H9 (cell line): ENCODE results near the gene ZNF578. TPM values are rescaled to one million over a fixed set of nuclear protein-coding genes. Genes with fewer than 3 reads are reported as not detected.

Source experiments
- DNase-seq: peaks from one replicate; pipeline ENCODE4 v3.0.0-alpha.2; 2017
- H2AFZ ChIP-seq: one replicate; pipeline ENCODE4 v1.6.1; 2013; ENCODE audit warnings: mild to moderate bottlenecking, low read length, control low read depth, moderate library complexity
- H2AK5ac ChIP-seq: 2 replicates; pipeline ENCODE4 v1.6.1; 2013; ENCODE audit warnings: low read length, control low read depth, mixed read lengths; ENCODE audit not compliant: insufficient read length
- H2BK120ac ChIP-seq: one replicate; pipeline ENCODE4 v1.6.1; 2013; ENCODE audit warnings: low read depth, mild to moderate bottlenecking, low read length, control low read depth, inconsistent platforms; ENCODE audit not compliant: poor library complexity, severe bottlenecking
- H2BK12ac ChIP-seq: 2 replicates; pipeline ENCODE4 v1.6.1; 2013; ENCODE audit warnings: low read length, control low read depth, mixed read lengths, low read depth; ENCODE audit not compliant: insufficient read length
- H2BK15ac ChIP-seq: 2 replicates; pipeline ENCODE4 v1.6.1; 2013; ENCODE audit warnings: low read depth, low read length, control low read depth
- H2BK20ac ChIP-seq: one replicate; pipeline ENCODE4 v1.6.1; 2013; ENCODE audit warnings: low read depth, mild to moderate bottlenecking, low read length, control low read depth, inconsistent platforms; ENCODE audit not compliant: poor library complexity, severe bottlenecking
- H2BK5ac ChIP-seq: 2 replicates; pipeline ENCODE4 v1.6.1; 2013; ENCODE audit warnings: low read length, control low read depth, mixed read lengths; ENCODE audit not compliant: insufficient read length
- H3K14ac ChIP-seq: 2 replicates; pipeline ENCODE4 v1.6.1; 2013; ENCODE audit warnings: low read length, control low read depth; ENCODE audit not compliant: insufficient read depth
- H3K18ac ChIP-seq: 2 replicates; pipeline ENCODE4 v1.6.1; 2013; ENCODE audit warnings: low read depth, mild to moderate bottlenecking, mixed read lengths, low read length, control low read depth; ENCODE audit not compliant: insufficient read length
- H3K23ac ChIP-seq: 2 replicates; pipeline ENCODE4 v1.6.1; 2013; ENCODE audit warnings: low read length, control low read depth, mixed read lengths, low read depth; ENCODE audit not compliant: insufficient read length
- H3K23me2 ChIP-seq: 2 replicates; pipeline ENCODE4 v1.6.1; 2013; ENCODE audit warnings: low read depth, mild to moderate bottlenecking, mixed read lengths, low read length, control low read depth; ENCODE audit not compliant: insufficient read length, poor library complexity, severe bottlenecking
- H3K27ac ChIP-seq: 2 replicates; pipeline ENCODE4 v1.5.1; 2013; ENCODE audit warnings: low read length, control low read depth, mixed read lengths, low read depth; ENCODE audit not compliant: insufficient read length
- H3K27me3 ChIP-seq: 2 replicates; pipeline ENCODE4 v1.6.1; 2013; ENCODE audit warnings: low read length, control low read depth, inconsistent platforms; ENCODE audit not compliant: insufficient read depth
- H3K4ac ChIP-seq: 2 replicates; pipeline ENCODE4 v1.6.1; 2013; ENCODE audit warnings: low read depth, mild to moderate bottlenecking, control low read depth, inconsistent platforms, low read length, moderate library complexity
- H3K4me1 ChIP-seq: 2 replicates; pipeline ENCODE4 v1.6.1; 2013; ENCODE audit warnings: low read length, control low read depth, inconsistent platforms; ENCODE audit not compliant: insufficient read depth
- H3K4me2 ChIP-seq: 2 replicates; pipeline ENCODE4 v1.6.1; 2013; ENCODE audit warnings: low read length, control low read depth, mixed read lengths; ENCODE audit not compliant: insufficient read length, insufficient read depth
- H3K56ac ChIP-seq: 2 replicates; pipeline ENCODE4 v1.6.1; 2013; ENCODE audit warnings: low read depth, mild to moderate bottlenecking, mixed read lengths, low read length, control low read depth; ENCODE audit not compliant: insufficient read length
- H3K79me1 ChIP-seq: 2 replicates; pipeline ENCODE4 v1.6.1; 2013; ENCODE audit warnings: low read depth, mild to moderate bottlenecking, moderate library complexity, low read length, control low read depth, inconsistent platforms; ENCODE audit not compliant: insufficient read depth, poor library complexity, severe bottlenecking
- H3K79me2 ChIP-seq: 2 replicates; pipeline ENCODE4 v1.6.1; 2013; ENCODE audit warnings: low read length, control low read depth, inconsistent platforms; ENCODE audit not compliant: insufficient read depth
- H3K9ac ChIP-seq: 2 replicates; pipeline ENCODE4 v1.6.1; 2013; ENCODE audit warnings: low read length, control low read depth, mixed read lengths; ENCODE audit not compliant: insufficient read length; ENCODE audit errors: extremely low read depth
- H3K9me3 ChIP-seq: one replicate; pipeline ENCODE4 v1.6.1; 2013; ENCODE audit warnings: low read depth, low read length, inconsistent platforms; ENCODE audit not compliant: control insufficient read depth
- H3T11ph ChIP-seq: one replicate; pipeline ENCODE4 v1.6.1; 2013; ENCODE audit warnings: mild to moderate bottlenecking, low read length, control low read depth, inconsistent platforms
- H4K20me1 ChIP-seq: one replicate; pipeline ENCODE4 v1.6.1; 2013; ENCODE audit not compliant: control insufficient read depth, insufficient read length, insufficient read depth
- H4K5ac ChIP-seq: 2 replicates; pipeline ENCODE4 v1.6.1; 2013; ENCODE audit warnings: low read depth, mild to moderate bottlenecking, mixed read lengths, low read length, control low read depth; ENCODE audit not compliant: insufficient read length
- H4K8ac ChIP-seq: replicated peaks from 2 replicates; pipeline ENCODE4 v1.6.1; 2013; ENCODE audit warnings: low read length, control low read depth, mixed read lengths, low read depth; ENCODE audit not compliant: insufficient read length
- H4K91ac ChIP-seq: 2 replicates; pipeline ENCODE4 v1.6.1; 2013; ENCODE audit warnings: low read depth, mild to moderate bottlenecking, moderate library complexity, mixed read lengths, low read length, control low read depth; ENCODE audit not compliant: insufficient read length
- H3K27ac Mint-ChIP-seq, 3 experiments: 2 replicates in 2 of 3; 3 replicates in 1 of 3; pipeline ENCODE4 v1.8.0; 2020 to 2021; ENCODE audit warnings: mixed read lengths in 3 of 3, mild to moderate bottlenecking in 1 of 3, moderate library complexity in 1 of 3
- H3K27me3 Mint-ChIP-seq: 2 replicates; pipeline ENCODE4 v1.8.0; 2021; ENCODE audit warnings: low read depth, mild to moderate bottlenecking, moderate library complexity, mixed read lengths
- H3K36me3 Mint-ChIP-seq, 3 experiments: 2 replicates in 2 of 3; 3 replicates in 1 of 3; pipeline ENCODE4 v1.8.0; 2020 to 2021; ENCODE audit warnings: low read depth in 3 of 3, mixed read lengths in 3 of 3; ENCODE audit not compliant: insufficient read depth in 1 of 3
- H3K4me1 Mint-ChIP-seq, 2 experiments: 2 replicates each; pipeline ENCODE4 v1.8.0; 2020; ENCODE audit warnings: mixed read lengths in 2 of 2
- H3K4me3 Mint-ChIP-seq, 2 experiments: 2 replicates in 1 of 2; 3 replicates in 1 of 2; pipeline ENCODE4 v1.8.0; 2020 to 2021; ENCODE audit warnings: mild to moderate bottlenecking in 2 of 2, mixed read lengths in 2 of 2, moderate library complexity in 1 of 2
- H3K9me3 Mint-ChIP-seq, 2 experiments: 2 replicates in 1 of 2; 3 replicates in 1 of 2; pipeline ENCODE4 v1.8.0; 2020; ENCODE audit warnings: mild to moderate bottlenecking in 2 of 2, mixed read lengths in 2 of 2, moderate library complexity in 1 of 2
- CTCF ChIP-seq: fragments of 200-600 bp; sonication (generic); conservative IDR thresholded peaks from 3 replicates; pipeline ENCODE4 v1.8.0; 2021; ENCODE audit warnings: antibody characterized with exemption, mild to moderate bottlenecking
- WGBS: extraction: QIAGEN DNeasy Blood & Tissue Kit; methylation state at CpG from one replicate; pipeline ENCODE4 v1.1.7; 2013; ENCODE audit warnings: missing lambda C conversion rate, low lambda C conversion rate, mixed read lengths; ENCODE audit not compliant: insufficient read length; ENCODE audit errors: extremely low coverage; 5-methylcytosine and 5-hydroxymethylcytosine counted together
- total RNA-seq: library from RNA; stranded (reverse); gene quantifications from 2 replicates; pipeline ENCODE4 v1.2.1, GENCODE V29; 2021

ZNF578 gene
- total RNA-seq, 1 experiment from 2014 or later: 5.3 TPM

DNA sequence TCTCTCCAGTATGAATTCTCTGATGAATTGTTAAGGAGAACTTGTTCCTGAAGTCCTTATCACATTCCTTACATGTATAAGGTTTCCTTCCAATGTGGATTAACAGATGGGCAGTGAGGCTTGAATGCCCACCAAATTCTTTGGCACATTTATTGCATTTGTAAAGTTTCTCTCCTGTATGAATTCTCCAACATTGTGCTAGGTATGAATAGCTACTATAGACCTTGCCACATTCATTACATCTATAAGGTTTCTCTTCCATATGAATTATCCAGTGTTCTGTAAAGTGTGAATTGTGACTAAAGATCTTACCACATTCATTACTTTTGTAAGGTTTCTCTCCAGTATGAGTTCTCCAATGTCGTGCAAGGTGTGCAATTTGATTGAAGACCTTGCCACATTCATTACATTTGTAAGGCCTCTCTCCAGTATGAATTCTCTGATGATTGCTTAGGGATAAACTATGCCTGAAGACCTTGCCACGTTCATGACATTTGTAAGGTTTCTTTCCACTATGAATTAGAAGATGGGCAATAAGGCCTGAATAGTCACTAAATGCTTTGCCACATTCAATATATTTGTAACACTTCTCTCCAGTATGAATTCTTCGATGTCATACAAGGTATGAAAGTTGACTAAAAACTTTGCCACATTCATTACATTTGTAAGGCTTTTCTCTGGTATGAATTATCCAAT is 20.4 kb downstream of the ZNF578 start:
- H2AK5ac ChIP-seq: no peak overlapping the region
- H2BK15ac ChIP-seq: no peak overlapping the region
- H3K27me3 ChIP-seq: no peaks in the 10 kb centered on the region
- H3K9ac ChIP-seq: no peak overlapping the region
- no peak overlapping the region for H3K23ac ChIP-seq
- H2BK120ac ChIP-seq: no peak overlapping the region
- H3K9me3 ChIP-seq: peaks cover 87% of the 10 kb centered on the region
- Mint-ChIP-seq H3K27me3 (peaks cover 3% of the 10 kb centered on the region; the same call in 1 of the 2 replicates), H3K4me1 (no peaks in the 10 kb centered on the region), H3K9me3 (peaks cover 89 to 97% of the 10 kb centered on the region in 2 experiments), H3K4me3 (no peak overlapping the region), H3K27ac (no peak overlapping the region), H3K36me3 (peaks cover 16 to 76% (median 17%) of the 10 kb centered on the region in 3 experiments)
- H2AFZ ChIP-seq: no peak overlapping the region
- no CpG with 5 or more reads among the region's 3 CpGs for WGBS
- no peak overlapping the region for H2BK5ac ChIP-seq
- H3K79me2 ChIP-seq: no peaks in the 10 kb centered on the region
- H4K8ac ChIP-seq: no peak overlapping the region
- H3K23me2 ChIP-seq: peaks cover 3% of the 10 kb centered on the region
- H3K27ac ChIP-seq: no peak overlapping the region
- no peak for DNase-seq
- no peak overlapping the region for H3K14ac ChIP-seq
- H3K18ac ChIP-seq: no peak overlapping the region
- no peak overlapping the region for H3K4me2 ChIP-seq
- H4K5ac ChIP-seq: no peak overlapping the region
- no peaks in the 10 kb centered on the region for H4K20me1 ChIP-seq
- TF ChIP-seq CTCF: no peak
- no peak overlapping the region for H2BK12ac ChIP-seq
- no peak overlapping the region for H3K56ac ChIP-seq
- no peak overlapping the region for H2BK20ac ChIP-seq
- H3K79me1 ChIP-seq: no peaks in the 10 kb centered on the region
- no peak overlapping the region for H3T11ph ChIP-seq
- no peak overlapping the region for H3K4ac ChIP-seq
- H4K91ac ChIP-seq: no peak overlapping the region
- H3K4me1 ChIP-seq: no peaks in the 10 kb centered on the region
